ENCODE measurements around the gene SMAD2.
"Not testable (repeated sequence)": the region's sequence is repeated elsewhere in the genome, so short reads cannot be mapped to it uniquely, and the experiment has no call there.

Gene SMAD2

DNA sequence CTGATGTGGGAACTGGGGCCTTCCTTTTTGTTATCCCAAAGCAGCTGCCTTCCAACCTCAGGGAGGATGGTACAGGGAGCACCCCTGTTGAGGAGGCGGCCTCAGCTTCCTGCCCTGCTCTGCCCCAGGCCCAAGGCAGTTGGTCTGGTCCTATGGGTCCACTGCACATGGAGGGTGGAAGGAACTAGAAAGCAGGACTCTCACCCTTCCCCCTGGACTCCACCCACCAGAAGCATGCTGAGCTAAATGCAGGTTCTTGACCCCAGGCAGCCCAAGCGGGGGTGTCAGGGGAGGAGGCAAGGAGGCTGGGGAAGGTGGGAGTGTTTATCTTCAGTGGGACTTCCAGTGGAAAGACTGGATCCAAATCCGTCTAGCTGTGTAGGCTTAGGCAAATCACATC lies 158.5 kb downstream of the SMAD2 start:
- no peak overlapping the region for H3K4me3 ChIP-seq (replicated peaks; ENCODE audit: low read depth, low read length)
- no peak for DNase-seq (ENCODE audit: extremely low read depth, low read depth)
- TF ChIP-seq, protein P1, sequence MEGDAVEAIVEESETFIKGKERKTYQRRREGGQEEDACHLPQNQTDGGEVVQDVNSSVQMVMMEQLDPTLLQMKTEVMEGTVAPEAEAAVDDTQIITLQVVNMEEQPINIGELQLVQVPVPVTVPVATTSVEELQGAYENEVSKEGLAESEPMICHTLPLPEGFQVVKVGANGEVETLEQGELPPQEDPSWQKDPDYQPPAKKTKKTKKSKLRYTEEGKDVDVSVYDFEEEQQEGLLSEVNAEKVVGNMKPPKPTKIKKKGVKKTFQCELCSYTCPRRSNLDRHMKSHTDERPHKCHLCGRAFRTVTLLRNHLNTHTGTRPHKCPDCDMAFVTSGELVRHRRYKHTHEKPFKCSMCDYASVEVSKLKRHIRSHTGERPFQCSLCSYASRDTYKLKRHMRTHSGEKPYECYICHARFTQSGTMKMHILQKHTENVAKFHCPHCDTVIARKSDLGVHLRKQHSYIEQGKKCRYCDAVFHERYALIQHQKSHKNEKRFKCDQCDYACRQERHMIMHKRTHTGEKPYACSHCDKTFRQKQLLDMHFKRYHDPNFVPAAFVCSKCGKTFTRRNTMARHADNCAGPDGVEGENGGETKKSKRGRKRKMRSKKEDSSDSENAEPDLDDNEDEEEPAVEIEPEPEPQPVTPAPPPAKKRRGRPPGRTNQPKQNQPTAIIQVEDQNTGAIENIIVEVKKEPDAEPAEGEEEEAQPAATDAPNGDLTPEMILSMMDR (IDR thresholded peaks at IDR 0.05; ENCODE audit: low read depth, low read length, missing control alignments): no peak

DNA sequence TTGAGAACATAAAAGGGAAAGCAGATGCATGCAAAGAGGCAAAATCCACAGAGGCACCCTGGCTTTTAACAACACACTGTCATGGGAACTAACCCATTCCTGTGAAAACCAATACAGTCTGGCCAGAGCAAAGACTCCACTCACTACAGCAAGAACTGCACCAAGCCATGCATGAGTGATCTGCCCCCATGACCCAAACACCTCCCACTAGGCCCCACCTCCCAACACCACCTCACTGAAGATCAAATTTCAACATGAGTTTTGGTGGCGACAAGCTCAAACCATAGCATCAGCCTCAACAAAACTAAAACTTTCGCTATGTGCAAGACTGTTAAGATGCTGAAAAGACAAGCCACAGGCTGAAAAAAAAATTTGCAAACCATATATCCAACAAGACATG lies 162.8 kb downstream of the SMAD2 start:
- no peak for DNase-seq (ENCODE audit: extremely low read depth, low read depth)
- H3K4me3 ChIP-seq (replicated peaks; ENCODE audit: low read depth, low read length): no peak overlapping the region
- TF ChIP-seq, protein P1 (IDR thresholded peaks at IDR 0.05; ENCODE audit: low read depth, low read length, missing control alignments): no peak

DNA sequence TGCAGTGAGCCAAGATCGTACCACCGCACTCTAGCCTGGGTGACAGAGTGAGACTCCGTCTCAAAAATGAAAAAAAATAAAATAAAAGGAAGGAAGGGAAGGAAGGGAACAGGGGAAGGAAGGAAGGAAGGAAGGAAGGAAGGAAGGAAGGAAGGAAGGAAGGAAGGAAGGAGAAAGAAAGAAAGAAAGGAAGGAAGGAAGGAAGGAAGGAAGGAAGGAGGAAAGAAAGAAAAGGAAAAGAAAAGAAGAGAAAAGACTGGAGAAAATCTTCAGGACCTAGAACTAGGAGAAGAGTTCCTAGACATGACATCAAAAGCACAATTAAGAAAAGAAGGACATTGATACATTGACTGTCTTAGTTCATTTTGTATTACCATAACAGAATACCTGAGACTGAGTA lies 163.3 kb downstream of the SMAD2 start:
- not testable (repeated sequence) for DNase-seq (ENCODE audit: extremely low read depth, low read depth); H3K4me3 ChIP-seq (replicated peaks; ENCODE audit: low read depth, low read length)

Measured in HFF-Myc (cell line).